ENCODE measurements around the gene KRTAP1-3.
"Not testable (repeated sequence)": the region's sequence is repeated elsewhere in the genome, so short reads cannot be mapped to it uniquely, and the experiment has no call there.

The KRTAP1-3 gene

GRCh38 chr17:41001795-41002194 is 32.9 kb downstream of the KRTAP1-3 start:
- no peak overlapping the region for H3K4me3 ChIP-seq (ENCODE audit: low read depth, low read length)

GRCh38 chr17:40999563-40999962 is 35.1 kb downstream of the KRTAP1-3 start, which contains the start of gene KRTAP3-2:
Gene KRTAP3-2 (minus strand): TSS chr17:40999906. CDS start chr17:40999853, 53 bp downstream.
- H3K4me3 ChIP-seq (ENCODE audit: low read depth, low read length): not testable (repeated sequence)

More at GRCh38 chr17:41001795-41002194, 32.9 kb downstream of the KRTAP1-3 start:
- TF ChIP-seq, protein P1, sequence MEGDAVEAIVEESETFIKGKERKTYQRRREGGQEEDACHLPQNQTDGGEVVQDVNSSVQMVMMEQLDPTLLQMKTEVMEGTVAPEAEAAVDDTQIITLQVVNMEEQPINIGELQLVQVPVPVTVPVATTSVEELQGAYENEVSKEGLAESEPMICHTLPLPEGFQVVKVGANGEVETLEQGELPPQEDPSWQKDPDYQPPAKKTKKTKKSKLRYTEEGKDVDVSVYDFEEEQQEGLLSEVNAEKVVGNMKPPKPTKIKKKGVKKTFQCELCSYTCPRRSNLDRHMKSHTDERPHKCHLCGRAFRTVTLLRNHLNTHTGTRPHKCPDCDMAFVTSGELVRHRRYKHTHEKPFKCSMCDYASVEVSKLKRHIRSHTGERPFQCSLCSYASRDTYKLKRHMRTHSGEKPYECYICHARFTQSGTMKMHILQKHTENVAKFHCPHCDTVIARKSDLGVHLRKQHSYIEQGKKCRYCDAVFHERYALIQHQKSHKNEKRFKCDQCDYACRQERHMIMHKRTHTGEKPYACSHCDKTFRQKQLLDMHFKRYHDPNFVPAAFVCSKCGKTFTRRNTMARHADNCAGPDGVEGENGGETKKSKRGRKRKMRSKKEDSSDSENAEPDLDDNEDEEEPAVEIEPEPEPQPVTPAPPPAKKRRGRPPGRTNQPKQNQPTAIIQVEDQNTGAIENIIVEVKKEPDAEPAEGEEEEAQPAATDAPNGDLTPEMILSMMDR (IDR thresholded peaks at IDR 0.05; ENCODE audit: borderline replicate concordance, insufficient read depth, low read depth, low read length): no peak

DNA sequence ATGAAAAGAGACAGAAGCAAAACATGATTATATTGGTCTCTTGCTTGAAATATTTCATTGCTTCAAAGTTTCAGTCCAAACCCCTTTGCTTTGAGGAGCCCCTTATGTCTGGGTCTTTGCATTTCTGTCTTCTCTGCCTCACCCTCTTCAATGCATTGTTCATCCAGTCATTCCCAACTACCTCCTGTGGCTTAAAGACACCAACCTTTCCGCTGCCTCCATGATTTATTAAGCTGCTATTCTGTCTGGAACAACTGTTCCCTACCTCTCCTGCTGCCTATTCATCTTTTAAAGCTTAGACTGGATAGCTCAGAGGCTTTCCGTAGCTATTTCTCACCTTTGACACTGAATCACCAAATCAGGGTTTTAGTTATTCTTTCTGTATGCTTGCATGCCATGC is 37.3 kb downstream of the KRTAP1-3 start:
- no peak overlapping the region for H3K4me3 ChIP-seq (ENCODE audit: low read depth, low read length)
- TF ChIP-seq, protein P1 (IDR thresholded peaks at IDR 0.05; ENCODE audit: borderline replicate concordance, insufficient read depth, low read depth, low read length): no peak

GRCh38 chr17:40996829-40997228 is 37.8 kb downstream of the KRTAP1-3 start:
- no peak overlapping the region for H3K4me3 ChIP-seq (ENCODE audit: low read depth, low read length)
- TF ChIP-seq, protein P1 (IDR thresholded peaks at IDR 0.05; ENCODE audit: borderline replicate concordance, insufficient read depth, low read depth, low read length): no peak

GRCh38 chr17:40995116-40995515 is 39.6 kb downstream of the KRTAP1-3 start:
- no peak overlapping the region for H3K4me3 ChIP-seq (ENCODE audit: low read depth, low read length)
- TF ChIP-seq, protein P1 (IDR thresholded peaks at IDR 0.05; ENCODE audit: borderline replicate concordance, insufficient read depth, low read depth, low read length): no peak

DNA sequence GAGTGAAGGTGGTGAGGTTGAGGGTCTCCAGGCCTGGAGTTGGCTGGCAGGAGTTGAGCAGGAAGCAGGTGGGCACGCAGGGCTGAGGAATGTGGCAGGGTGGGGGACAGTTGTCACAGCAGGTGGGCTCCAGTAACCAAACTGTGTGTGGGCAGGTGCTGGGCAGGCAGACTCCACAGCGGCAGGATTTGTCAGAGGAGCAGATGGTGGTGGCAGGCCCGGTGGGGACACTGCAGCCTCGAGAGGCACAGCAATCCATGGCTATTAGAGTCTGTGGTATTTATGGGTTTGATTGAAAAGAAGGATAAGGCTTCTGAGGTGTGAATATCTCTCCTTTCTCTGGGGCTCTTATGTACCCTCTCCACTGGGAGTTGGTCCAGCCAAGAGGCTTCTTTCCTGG is 40.8 kb downstream of the KRTAP1-3 start, which contains the start of gene KRTAP3-3:
Gene KRTAP3-3, minus strand, starts transcription at position 326 of the 400 bp plus-strand sequence. Its CDS starts 67 bp downstream, at position 259.
- TF ChIP-seq, protein P1 (IDR thresholded peaks at IDR 0.05; ENCODE audit: borderline replicate concordance, insufficient read depth, low read depth, low read length): no peak
- no peak within 1 kb of the TSS for H3K4me3 ChIP-seq (ENCODE audit: low read depth, low read length)

GRCh38 chr17:40993084-40993483 is 41.6 kb downstream of the KRTAP1-3 start:
- no peak overlapping the region for H3K4me3 ChIP-seq (ENCODE audit: low read depth, low read length)
- TF ChIP-seq, protein P1 (IDR thresholded peaks at IDR 0.05; ENCODE audit: borderline replicate concordance, insufficient read depth, low read depth, low read length): no peak

DNA sequence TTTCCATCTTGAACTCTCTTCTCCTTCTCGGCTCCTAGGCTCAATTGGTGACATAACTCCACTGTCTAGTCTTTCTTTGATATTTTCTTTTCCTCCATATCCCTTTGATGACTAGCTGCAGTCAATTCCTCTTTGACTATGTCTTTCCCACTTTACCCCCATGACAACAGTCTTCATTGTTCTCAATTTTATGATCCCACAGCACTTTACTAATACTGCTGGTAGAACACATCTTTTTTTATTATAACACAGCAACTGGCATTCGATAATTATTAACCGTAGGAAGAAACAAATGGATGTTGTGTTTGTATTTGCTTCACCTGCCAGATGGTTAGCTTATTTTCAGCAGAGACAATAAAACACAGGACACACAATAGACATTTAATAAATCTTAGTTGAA is 42.0 kb downstream of the KRTAP1-3 start:
- no peak overlapping the region for H3K4me3 ChIP-seq (ENCODE audit: low read depth, low read length)
- TF ChIP-seq, protein P1 (IDR thresholded peaks at IDR 0.05; ENCODE audit: borderline replicate concordance, insufficient read depth, low read depth, low read length): no peak
